ENCODE data around the gene DNASE2.

- TF ChIP-seq CTCF (IDR thresholded peaks at IDR 0.05), result no peak
- no peak for TF ChIP-seq TCF7L2 (IDR thresholded peaks at IDR 0.05; ENCODE audit: low read depth, low read length)
- no peak for TF ChIP-seq SIN3A (IDR thresholded peaks at IDR 0.05; ENCODE audit: borderline replicate concordance, insufficient read depth, low read depth, low read length)
- TF ChIP-seq POLR2AphosphoS5 (IDR thresholded peaks at IDR 0.05; ENCODE audit: low read depth, low read length), result no peak
- TF ChIP-seq REST (IDR thresholded peaks at IDR 0.05; ENCODE audit: insufficient read depth in 1 of 2, low read depth in 2 of 2, low read length in 1 of 2), result no peak
Observed at GRCh38 chr19:12872255-12872654, 9.0 kb downstream of the DNASE2 start.
